Adrenal gland (tissue), 12 donors: Measurements from ENCODE around the gene CD180. TPM values are rescaled to one million over a fixed set of nuclear protein-coding genes. Genes with fewer than 3 reads are reported as not detected.
A peak's percentile ranks its signal among the peaks of the same experiment; 100 is the strongest.

Experiments
- DNase-seq, 7 donors: peaks; one replicate each; pipeline ENCODE4 v3.0.0-alpha.2; 2019 to 2020
- H3K27ac ChIP-seq, 5 donors: fragments of 200-600 bp; sonication (generic) in 4 of 5; 1 replicate in 3 of 5; 2 replicates in 2 of 5; pipeline versions ENCODE4 v1.5.1 to v1.8.0; 2016 to 2020; ENCODE audit warnings: mild to moderate bottlenecking in 1 of 5
- H3K27me3 ChIP-seq: fragments of 200-600 bp; 2 replicates; pipeline ENCODE4 v1.8.0; 2021
- H3K36me3 ChIP-seq, 2 donors: fragments of 200-600 bp; replicated peaks in 1 of 2; 1 replicate in 1 of 2; 2 replicates in 1 of 2; pipeline versions ENCODE4 v1.5.1 to v1.8.0; 2018 to 2022
- H3K4me1 ChIP-seq, 2 donors: fragments of 200-600 bp; replicated peaks in 1 of 2; 1 replicate in 1 of 2; 2 replicates in 1 of 2; pipeline versions ENCODE4 v1.5.1 to v1.8.0; 2018 to 2021
- H3K4me3 ChIP-seq, 4 donors: fragments of 200-600 bp; sonication (generic) in 3 of 4; one replicate each; pipeline ENCODE4 v1.5.1; 2016 to 2018
- H3K9me3 ChIP-seq, 3 donors: fragments of 200-600 bp; sonication (generic) in 1 of 3; replicated peaks in 1 of 3; 1 replicate in 2 of 3; 2 replicates in 1 of 3; pipeline versions ENCODE4 v1.5.1 to v1.8.0; 2016 to 2021
- POLR2A ChIP-seq, 2 donors: fragments of 450-650 bp; IDR thresholded peaks; one replicate each; pipeline ENCODE4 v1.6.1; 2017; ENCODE audit warnings: antibody characterized with exemption in 2 of 2, mild to moderate bottlenecking in 2 of 2, moderate library complexity in 1 of 2
- WGBS, 4 donors: extraction: QIAGEN DNeasy Blood & Tissue Kit in 2 of 4; methylation state at CpG; one replicate each; pipeline versions ENCODE4 v1.1.5 to v1.1.7; 2013 to 2017; 5-methylcytosine and 5-hydroxymethylcytosine counted together
- intact Hi-C, 2 donors: fragments of 100-400 bp; cut with DNase I; formaldehyde crosslinking; loops; one replicate each; pipeline versions ENCODE4 v1.14.1 to v1.15.0; 2022 to 2023
- polyA plus RNA-seq, 3 donors: library from polyadenylated mRNA; stranded (reverse); fragments of 200-250 nt in 2 of 3; fragments of 350-450 nt in 1 of 3; fragmentation: Illumina TruSeq in 1 of 3; extraction: RNeasy Lipid Tissue Mini Kit (QIAGEN cat#74804) in 1 of 3; gene quantifications; one replicate each; pipeline ENCODE4 v1.2.3, GENCODE V29; 2013 to 2014
- total RNA-seq, 9 donors: library from RNA; depleted of rRNA in 4 of 9; stranded (reverse); fragments of >200 nt in 4 of 9; fragments of 120-200 nt in 1 of 9; fragmentation: NEBNext Ultra II Directional in 1 of 9; extraction: Animal tissue kit (Norgen Biotek cat#: 25700) in 1 of 9; gene quantifications; one replicate each; pipeline versions ENCODE4 v1.1.0 to v1.2.4, GENCODE V29; 2013 to 2023
- TF ChIP-seq, protein P1 (sequence below), 6 experiments: fragments of 450-650 bp in 4 of 6; fragments of 200-600 bp in 2 of 6; sonication (generic) in 1 of 6; IDR thresholded peaks; 1 replicate in 5 of 6; 2 replicates in 1 of 6; pipeline versions ENCODE4 v1.5.1 to v1.8.0; 2016 to 2021; ENCODE audit warnings: antibody characterized with exemption in 6 of 6, mild to moderate bottlenecking in 2 of 6, moderate library complexity in 1 of 6
- donor health status: healthy with polysubstance abuse.
- donor health status: Bipolar disorder and iron deficiency.
- donor health status: DM: yes; HTN: yes; CAD: no.
- donor health status: DM: no; HTN: no; CAD: no.
- donor health status: DM: no; HTN: no; CAD: no.
- donor health status: DM: yes; HTN: yes; CAD: no.

The CD180 gene
- total and polyA plus RNA-seq, 12 donors: 0.37 to 3.6 (median 1.6) TPM

DNA sequence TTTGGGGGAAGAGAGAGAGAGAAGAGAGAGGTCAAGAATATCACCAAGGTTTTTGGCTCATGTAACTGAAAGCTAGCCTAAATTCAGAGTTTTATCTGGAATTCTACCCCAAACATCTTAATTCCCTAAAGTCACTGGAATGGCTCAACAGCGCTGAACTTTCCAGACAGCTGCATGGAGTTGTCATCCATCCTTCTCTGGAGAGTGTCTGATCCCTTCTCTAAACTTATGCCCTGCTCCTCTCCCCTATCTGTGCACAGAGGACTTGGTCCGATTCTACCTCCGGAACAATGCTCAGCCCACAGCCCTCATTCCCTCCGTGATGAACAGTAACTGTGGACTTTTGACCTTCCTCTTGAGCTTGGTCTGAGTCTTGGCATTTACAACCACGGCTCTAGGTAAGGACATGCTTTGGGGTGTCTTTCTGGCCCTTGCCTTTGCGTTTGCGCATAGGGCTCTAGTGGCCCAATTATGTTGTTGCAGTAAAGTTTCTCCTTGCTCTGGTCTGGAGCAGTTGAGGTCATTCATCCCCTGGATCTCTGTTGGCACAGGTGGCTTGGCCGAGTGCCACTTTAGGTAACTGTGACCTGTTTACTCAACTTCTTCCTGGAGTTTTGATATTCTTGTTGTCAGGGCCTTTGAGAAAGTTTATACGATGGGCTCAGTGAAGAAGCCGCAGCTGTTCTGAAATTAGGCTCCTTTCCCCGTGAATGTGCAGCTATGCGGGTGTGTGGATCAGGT, 18.3 kb upstream of the CD180 start:
- Histone ChIP-seq H3K9me3 (no peaks in the 10 kb centered on the region), H3K4me3 (no peak overlapping the region), H3K36me3 (no peaks in the 10 kb centered on the region), H3K27ac (peak overlapping the region in 1 of 5 donors; percentile 85), H3K27me3 (no peaks in the 10 kb centered on the region), H3K4me1 (peaks cover 3 to 22% of the 10 kb centered on the region in 2 donors)
- no peak for TF ChIP-seq POLR2A (IDR thresholded peaks at IDR 0.05)
- TF ChIP-seq, protein P1, sequence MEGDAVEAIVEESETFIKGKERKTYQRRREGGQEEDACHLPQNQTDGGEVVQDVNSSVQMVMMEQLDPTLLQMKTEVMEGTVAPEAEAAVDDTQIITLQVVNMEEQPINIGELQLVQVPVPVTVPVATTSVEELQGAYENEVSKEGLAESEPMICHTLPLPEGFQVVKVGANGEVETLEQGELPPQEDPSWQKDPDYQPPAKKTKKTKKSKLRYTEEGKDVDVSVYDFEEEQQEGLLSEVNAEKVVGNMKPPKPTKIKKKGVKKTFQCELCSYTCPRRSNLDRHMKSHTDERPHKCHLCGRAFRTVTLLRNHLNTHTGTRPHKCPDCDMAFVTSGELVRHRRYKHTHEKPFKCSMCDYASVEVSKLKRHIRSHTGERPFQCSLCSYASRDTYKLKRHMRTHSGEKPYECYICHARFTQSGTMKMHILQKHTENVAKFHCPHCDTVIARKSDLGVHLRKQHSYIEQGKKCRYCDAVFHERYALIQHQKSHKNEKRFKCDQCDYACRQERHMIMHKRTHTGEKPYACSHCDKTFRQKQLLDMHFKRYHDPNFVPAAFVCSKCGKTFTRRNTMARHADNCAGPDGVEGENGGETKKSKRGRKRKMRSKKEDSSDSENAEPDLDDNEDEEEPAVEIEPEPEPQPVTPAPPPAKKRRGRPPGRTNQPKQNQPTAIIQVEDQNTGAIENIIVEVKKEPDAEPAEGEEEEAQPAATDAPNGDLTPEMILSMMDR (IDR thresholded peaks at IDR 0.05): no peak
- whole genome bisulfite sequencing, 4 donors: 89 to 93% (median 90%) methylated on average over 12 of the region's 12 CpGs
- no peak for DNase-seq
- intact Hi-C loops: no loop called here

DNA sequence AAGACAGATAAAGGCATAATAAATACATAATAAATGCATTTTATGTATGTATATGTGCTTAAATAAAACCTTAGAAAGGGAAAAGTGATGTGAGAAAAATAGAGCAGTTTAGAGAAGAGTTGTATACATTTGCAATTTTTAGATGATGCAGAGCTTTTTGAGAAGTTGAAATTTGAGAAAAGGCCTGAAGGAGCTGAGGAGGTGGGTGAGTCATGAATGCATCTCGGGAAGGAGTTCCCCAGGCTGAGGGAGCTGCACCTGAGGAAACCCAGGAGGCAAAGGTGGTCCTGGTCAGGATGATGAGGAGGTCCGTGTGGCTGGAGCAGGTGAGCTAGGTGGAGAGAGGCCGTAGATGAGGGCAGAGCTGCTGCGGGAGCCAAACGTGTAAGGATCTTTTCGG, 17.4 kb upstream of the CD180 start:
- no peak for DNase-seq
- H3K4me1 ChIP-seq: peaks cover 3 to 22% of the 10 kb centered on the region in 2 donors
- no peaks in the 10 kb centered on the region for H3K27me3 ChIP-seq
- no peaks in the 10 kb centered on the region for H3K36me3 ChIP-seq
- WGBS, 4 donors: 85 to 93% (median 88%) methylated on average over 6 of the region's 6 CpGs
- TF ChIP-seq, protein P1 (IDR thresholded peaks at IDR 0.05): no peak
- TF ChIP-seq POLR2A (IDR thresholded peaks at IDR 0.05): no peak
- H3K9me3 ChIP-seq: no peaks in the 10 kb centered on the region
- H3K27ac ChIP-seq: no peak overlapping the region
- intact Hi-C loops: no loop called here
- H3K4me3 ChIP-seq: no peak overlapping the region

DNA sequence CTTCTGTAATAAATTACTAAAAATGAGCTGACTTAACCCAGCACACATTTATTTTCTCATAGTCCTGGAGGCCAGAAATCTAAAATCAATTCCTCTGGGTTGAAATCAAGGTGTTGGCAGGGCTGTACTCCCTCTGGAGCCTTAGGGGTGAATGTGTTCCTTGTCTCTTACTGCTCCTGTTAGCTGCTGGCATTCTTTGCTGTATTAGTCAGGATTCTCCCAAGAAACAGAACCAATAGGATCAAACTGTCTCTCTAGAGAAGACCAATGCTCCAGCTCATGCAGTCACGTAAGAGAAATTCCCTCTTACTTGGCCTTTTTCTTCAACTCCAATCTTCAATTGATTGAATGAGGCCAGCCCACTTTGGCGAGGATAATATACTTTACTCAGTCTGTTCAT, 15.3 kb upstream of the CD180 start:
- Histone ChIP-seq H3K9me3 (no peaks in the 10 kb centered on the region), H3K4me3 (no peak overlapping the region), H3K36me3 (no peaks in the 10 kb centered on the region), H3K27ac (no peak overlapping the region), H3K4me1 (peaks cover 3 to 21% of the 10 kb centered on the region in 2 donors), H3K27me3 (no peaks in the 10 kb centered on the region)
- WGBS, 4 donors: 80 to 90% (median 84%) methylated on average over 2 of the region's 2 CpGs
- DNase-seq: no peak
- intact Hi-C loops: no loop called here
- TF ChIP-seq, protein P1 (IDR thresholded peaks at IDR 0.05): no peak
- TF ChIP-seq POLR2A (IDR thresholded peaks at IDR 0.05): no peak

DNA sequence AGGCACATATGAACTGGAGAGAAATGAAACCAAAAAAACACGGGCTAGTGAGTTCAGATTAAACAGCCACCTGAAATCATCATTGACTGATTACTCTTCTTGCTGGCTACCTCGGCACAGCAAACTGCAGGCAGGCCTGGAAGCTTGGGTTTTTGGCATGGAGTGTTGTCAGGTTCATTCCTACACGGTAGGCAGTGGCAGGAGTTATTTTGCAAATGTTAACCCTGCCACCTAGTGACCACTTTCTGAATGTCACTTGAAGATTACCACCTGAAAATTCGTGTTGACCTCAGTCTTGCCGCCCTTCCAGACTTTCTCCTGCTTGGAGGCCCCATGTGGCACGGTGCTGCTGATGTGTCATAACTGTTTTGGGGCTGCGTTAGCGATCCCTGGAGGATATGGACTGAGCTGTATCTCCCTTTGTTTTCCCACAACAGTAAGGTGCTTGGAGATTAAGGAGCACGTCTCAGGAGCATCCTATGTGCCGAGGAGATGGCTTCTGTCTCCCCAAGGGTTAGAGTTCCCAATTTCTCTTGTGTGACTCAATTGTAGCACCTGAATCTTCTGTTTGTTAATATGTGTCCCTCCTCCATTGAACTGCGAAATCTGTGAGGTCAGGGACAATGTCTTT, 12.7 kb upstream of the CD180 start:
- intact Hi-C loops: loop anchor here (5.0 to 10.0 kb wide), 2 partner anchors 42 to 394 kb away; no protein-coding TSS in a partner anchor
- Histone ChIP-seq H3K36me3 (no peaks in the 10 kb centered on the region), H3K9me3 (no peaks in the 10 kb centered on the region), H3K27ac (no peak overlapping the region), H3K4me3 (no peak overlapping the region), H3K4me1 (no peaks in the 10 kb centered on the region), H3K27me3 (no peaks in the 10 kb centered on the region)
- TF ChIP-seq POLR2A (IDR thresholded peaks at IDR 0.05): no peak
- TF ChIP-seq, protein P1 (IDR thresholded peaks at IDR 0.05): peak; percentile 48 to 91 (median 80)
- 21 to 24% (median 22%) methylated on average over 11 of the region's 11 CpGs for WGBS, 4 donors
- peak; percentile 77 to 86 (median 81) for DNase-seq
